Measurements from ENCODE around the gene NRG3. TPM values are rescaled to one million over a fixed set of nuclear protein-coding genes. Genes with fewer than 3 reads are reported as not detected.

Gene NRG3
- total RNA-seq, 1 donor from 2014 or later: 2.3 TPM

- no peak for TF ChIP-seq CTCF (IDR thresholded peaks at IDR 0.05)
- H3K27ac ChIP-seq: no peak overlapping the region
- H3K36me3 ChIP-seq: no peaks in the 10 kb centered on the region
- ATAC-seq (no peak), DNase-seq (no peak)
- intact Hi-C loops (cut with DNase I): no loop called here
- H3K27me3 ChIP-seq: no peaks in the 10 kb centered on the region
- H3K9me3 ChIP-seq: no peaks in the 10 kb centered on the region
- no peak overlapping the region for H3K4me3 ChIP-seq
- no peaks in the 10 kb centered on the region for H3K4me1 ChIP-seq
Measured at GRCh38 chr10:82554381-82554780, 679.4 kb downstream of the NRG3 start.

GRCh38 chr10:82558014-82558607 is 683.1 kb downstream of the NRG3 start:
- H3K27ac ChIP-seq: no peak overlapping the region
- ATAC-seq (no peak), DNase-seq (no peak)
- no peaks in the 10 kb centered on the region for H3K27me3 ChIP-seq
- no peaks in the 10 kb centered on the region for H3K36me3 ChIP-seq
- no peak for TF ChIP-seq CTCF (IDR thresholded peaks at IDR 0.05)
- intact Hi-C loops (cut with DNase I): no loop called here
- H3K4me3 ChIP-seq: no peak overlapping the region
- no peaks in the 10 kb centered on the region for H3K4me1 ChIP-seq
- no peaks in the 10 kb centered on the region for H3K9me3 ChIP-seq

- Histone ChIP-seq H3K4me1 (no peaks in the 10 kb centered on the region), H3K36me3 (no peaks in the 10 kb centered on the region), H3K4me3 (no peak overlapping the region), H3K9me3 (no peaks in the 10 kb centered on the region), H3K27ac (no peak overlapping the region), H3K27me3 (no peaks in the 10 kb centered on the region)
- intact Hi-C loops (cut with DNase I): no loop called here
- no peak for TF ChIP-seq CTCF (IDR thresholded peaks at IDR 0.05)
- DNase-seq: no peak
- ATAC-seq: no peak
Measured at GRCh38 chr10:82564353-82565196, 689.6 kb downstream of the NRG3 start.

GRCh38 chr10:82565197-82565575 is 690.2 kb downstream of the NRG3 start:
- no peaks in the 10 kb centered on the region for H3K4me1 ChIP-seq
- H3K27ac ChIP-seq: no peak overlapping the region
- intact Hi-C loops (cut with DNase I): no loop called here
- ATAC-seq (no peak), DNase-seq (no peak)
- no peaks in the 10 kb centered on the region for H3K27me3 ChIP-seq
- TF ChIP-seq CTCF (IDR thresholded peaks at IDR 0.05): no peak
- H3K4me3 ChIP-seq: no peak overlapping the region
- H3K36me3 ChIP-seq: no peaks in the 10 kb centered on the region
- no peaks in the 10 kb centered on the region for H3K9me3 ChIP-seq

GRCh38 chr10:82572744-82573143 is 697.8 kb downstream of the NRG3 start:
- no peaks in the 10 kb centered on the region for H3K36me3 ChIP-seq
- no peak overlapping the region for H3K4me3 ChIP-seq
- no peaks in the 10 kb centered on the region for H3K27me3 ChIP-seq
- no peaks in the 10 kb centered on the region for H3K9me3 ChIP-seq
- H3K4me1 ChIP-seq: no peaks in the 10 kb centered on the region
- TF ChIP-seq CTCF (IDR thresholded peaks at IDR 0.05): no peak
- no peak for DNase-seq
- intact Hi-C loops (cut with DNase I): no loop called here
- H3K27ac ChIP-seq: no peak overlapping the region
- ATAC-seq: no peak

Measured in upper lobe of right lung (tissue), 1 donor.